Activated CD8-positive, alpha-beta memory T cell treated with anti-CD3 and anti-CD28 coated beads, Interleukin-2, amount 50 U/mL, for 4 hours (primary cell): ENCODE results near the gene MED25.

Source experiments
- DNase-seq: peaks from one replicate; pipeline ENCODE4 v3.0.0-alpha.2; 2020

Gene MED25

DNA sequence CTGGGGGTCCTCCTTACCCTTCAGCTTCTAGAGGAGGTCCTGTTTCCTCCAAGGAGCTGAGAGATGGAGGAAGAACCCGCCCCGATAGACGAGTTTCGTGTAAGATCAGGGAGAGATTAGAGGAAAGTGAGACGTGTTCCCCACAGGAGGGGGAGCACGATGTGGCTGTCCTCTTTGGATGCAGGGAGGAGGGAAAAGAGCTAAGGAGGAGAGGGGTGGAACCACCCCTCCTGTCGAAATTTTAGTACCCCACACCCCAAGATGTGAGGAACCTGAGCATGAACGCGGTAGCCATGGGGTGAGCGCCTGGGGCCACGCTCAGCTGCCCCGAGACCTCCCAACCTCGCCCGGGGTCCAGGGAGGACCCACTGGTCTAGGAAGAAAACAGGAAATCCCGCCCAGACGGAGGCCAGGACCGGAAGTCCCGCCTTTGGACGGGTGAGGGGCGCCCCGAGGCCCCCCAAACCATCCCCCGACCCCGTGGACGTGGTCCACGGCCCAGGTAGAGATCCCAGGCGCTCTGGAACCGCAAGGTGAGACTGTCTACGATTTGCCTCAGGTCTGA lies 57.9 kb downstream of the MED25 start:
- peak; percentile 64 for DNase-seq

DNA sequence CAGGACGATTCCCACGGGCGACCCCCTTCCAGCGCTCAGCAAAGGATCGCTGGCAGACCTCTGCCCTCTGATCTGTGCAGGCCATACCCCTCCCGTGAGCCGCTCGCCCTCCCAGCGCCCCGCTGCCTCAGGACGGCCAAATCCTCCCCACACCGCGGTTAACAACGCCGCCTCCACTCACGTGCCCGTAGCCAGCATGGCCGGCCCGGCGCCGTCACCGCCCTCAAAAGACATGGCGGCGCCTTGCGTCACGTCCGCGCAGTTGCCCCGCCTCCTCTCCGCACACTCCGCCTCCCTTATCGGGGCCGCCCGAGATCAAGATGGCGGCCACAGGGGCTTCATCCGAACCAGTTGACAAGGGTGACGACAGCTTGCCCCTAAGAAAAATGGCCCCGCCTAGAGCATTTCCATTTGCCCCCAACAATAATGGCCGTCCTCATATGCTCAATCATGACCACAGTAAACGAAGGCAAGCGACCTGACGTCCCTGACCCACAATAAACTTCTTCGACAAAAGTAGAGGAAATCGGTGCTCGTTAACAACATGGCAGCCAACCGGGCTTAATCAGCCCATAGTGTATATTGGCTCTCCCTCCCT lies 58.4 kb downstream of the MED25 start:
- peak; percentile 97 for DNase-seq

DNA sequence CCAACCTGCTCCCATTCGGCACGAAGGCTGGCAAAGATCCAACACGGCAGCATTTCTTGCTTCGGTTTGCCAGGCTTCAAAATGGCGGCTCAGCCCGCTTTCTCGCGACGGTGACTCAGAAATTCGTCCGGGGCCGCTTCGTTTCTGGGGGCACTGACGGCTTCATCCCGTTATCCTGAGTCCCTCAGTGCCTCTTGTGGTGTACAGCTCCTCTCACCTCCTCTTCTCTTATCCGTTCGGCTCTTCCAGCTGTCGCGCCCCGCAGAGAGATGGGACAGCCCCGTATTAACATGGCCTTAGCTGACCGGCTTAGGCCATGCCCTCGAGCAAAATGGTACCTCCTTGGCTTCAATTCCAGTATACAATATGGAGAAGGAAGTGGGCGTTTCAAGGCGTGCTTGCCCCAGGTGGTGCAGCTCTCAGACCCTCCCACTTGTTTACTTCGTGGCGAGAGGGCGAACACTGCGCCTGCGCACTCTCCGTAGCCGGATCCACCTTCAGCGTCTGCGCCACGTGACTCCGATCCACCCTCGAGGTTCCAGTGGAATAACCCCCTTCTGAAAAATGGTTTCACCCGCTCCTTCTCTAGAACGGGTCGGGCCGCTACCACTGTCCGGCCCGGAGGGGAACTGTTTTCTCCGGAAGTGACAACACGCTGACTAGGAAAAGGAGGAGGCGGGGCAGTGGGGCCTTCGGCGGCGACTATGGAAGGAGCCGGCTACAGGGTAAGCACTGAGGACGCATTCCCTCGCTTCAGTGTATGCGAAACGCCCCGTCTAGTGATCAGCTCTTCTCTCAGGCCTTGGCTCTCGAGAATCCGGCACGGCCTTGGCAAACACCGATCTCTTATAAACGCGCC lies 59.2 kb downstream of the MED25 start, which contains the start of the genes AKT1S1 and TBC1D17:
Gene AKT1S1 (minus strand): TSS at position 336 of the 859 bp plus-strand sequence. CDS start 4,060 bp downstream, outside the sequence.
Gene TBC1D17 (plus strand): TSS at position 683 of the 859 bp plus-strand sequence. CDS start 22 bp downstream, at position 705.
- peak; percentile 96 for DNase-seq

DNA sequence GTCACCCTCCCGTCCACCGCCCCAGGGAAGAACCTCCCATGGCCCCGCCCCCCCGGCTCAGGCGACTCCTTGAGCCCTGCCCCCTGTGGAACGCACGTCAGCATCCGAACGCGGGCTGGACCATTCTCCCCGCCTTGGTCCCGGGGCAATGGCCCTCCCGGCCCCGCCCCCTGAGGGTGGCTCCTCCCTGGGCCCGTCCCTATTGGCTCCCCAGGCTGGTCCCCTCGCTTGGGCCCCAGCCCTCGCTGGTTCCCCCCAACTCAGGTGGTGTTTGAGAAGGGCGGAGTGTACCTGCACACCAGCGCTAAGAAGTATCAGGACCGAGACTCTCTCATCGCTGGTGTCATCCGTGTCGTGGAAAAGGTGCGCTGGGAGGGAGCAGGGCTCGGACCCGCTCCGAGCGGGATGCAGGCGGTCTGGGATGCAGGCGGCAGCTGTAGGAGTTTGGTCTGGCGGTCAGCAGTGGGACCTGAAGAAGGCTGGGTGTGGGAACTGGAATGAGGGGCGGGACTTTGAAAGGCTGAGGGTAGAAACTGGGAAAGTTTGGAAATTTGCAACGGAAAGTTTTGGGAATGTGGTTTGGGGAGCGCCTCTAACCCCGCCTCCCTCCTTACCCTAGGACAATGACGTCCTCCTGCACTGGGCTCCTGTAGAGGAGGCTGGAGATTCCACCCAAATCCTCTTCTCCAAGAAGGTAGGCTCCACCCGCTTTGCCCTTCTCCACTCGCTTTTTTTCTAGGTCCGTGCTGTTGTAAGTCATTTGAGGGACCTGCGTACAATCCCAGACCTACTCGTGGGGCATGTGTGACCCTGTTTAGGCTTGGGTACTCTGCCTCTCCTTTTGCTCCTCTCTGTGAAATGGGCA lies 60.0 kb downstream of the MED25 start:
- DNase-seq, result peak; percentile 97

DNA sequence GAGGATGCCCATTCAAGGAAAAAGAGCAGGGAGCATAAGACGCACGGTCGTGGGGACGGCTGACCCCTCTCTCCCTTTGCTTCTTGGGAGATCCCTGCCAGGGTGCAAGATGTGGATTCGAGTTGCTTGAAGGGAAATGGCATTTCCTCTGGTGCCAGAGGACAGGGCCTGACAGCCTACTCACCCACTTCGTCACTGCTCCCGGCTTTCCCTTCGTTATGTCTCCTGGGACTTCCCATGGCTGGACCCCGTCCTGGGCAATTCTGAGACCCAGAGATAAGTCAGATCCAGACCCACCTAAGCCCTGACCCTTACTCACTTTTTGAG lies 60.6 kb downstream of the MED25 start:
- no peak for DNase-seq

DNA sequence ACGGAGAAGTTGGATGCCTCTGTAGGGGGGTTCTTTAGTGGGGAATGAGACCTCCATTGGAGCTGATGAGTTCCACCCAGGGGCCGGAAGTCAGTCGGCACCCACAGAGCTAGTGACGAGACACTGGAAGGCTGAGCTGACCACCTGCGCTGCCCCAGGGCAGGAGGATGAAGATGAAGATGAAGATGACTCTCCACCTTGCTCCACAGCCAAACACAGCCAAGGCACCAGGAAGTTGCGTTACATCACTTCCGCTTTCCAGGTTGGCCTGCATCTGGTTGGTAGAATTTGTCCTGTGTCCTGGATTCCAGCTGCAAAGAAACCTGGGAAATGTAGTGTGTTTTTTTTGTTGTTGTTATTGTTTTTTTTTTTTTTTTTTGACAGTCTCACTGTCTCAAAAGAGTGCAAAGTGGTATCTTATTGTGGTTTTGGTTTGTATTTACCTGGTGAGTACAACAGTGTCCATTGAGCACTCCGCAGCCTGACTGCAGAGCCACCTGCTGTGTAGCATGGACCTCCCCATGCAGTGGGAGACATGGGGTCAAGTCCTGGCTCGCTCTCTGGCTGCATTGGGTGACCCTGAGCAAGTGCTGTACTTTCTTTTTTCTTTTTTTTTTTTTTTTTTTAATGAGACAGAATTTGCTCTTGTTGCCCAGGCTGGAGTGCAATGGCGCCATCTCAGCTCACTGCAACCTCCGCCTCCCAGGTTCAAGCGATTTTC lies 61.3 kb downstream of the MED25 start:
- no peak for DNase-seq

DNA sequence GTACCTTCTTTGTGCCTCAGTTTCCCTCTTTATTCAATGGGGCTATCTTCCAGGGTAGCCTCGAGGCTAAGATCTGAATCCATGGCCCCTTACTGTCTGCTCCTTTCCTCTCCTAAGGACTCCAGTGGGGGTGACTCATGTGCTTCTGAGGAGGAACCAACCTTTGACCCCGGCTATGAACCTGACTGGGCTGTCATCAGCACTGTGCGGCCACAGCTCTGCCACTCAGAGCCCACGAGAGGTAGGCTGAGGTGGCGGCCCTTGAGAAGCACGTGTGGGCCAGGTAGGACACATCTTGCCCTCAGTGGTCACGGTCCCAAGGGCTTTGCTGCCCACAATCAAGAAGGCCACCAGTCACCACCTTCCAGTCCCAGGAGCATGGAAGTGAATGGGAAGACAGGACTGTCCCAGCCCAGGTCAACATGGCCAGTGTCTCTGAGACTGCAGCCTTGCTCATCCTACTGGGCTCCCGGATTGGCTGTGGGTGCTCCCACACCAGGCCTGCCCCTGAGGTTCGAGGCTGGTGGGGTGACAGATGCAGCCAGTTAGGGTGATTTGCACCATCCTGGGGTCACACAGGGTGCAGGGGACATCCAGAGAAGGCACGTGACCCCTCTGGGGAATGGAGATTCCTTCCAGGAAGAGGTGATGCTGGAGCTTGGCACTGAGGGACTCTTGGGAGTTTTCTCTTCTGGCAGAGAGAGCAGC lies 62.2 kb downstream of the MED25 start:
- DNase-seq, result no peak

DNA sequence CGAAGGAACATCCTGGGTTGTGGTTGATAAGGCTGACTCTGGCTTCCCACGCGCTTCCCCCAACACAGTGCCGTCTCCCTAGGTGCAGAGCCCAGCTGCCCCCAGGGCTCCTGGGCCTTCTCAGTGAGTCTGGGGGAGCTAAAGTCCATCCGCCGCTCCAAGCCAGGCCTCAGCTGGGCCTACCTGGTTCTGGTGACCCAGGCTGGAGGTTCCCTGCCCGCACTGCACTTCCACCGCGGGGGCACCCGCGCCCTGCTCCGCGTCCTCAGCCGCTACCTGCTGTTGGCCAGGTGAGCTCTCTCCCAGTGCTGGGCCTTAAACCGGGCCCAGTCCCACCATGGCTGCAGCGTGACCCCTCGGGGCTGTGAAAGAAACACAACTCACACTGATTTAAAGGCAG lies 63.1 kb downstream of the MED25 start:
- DNase-seq, result no peak

DNA sequence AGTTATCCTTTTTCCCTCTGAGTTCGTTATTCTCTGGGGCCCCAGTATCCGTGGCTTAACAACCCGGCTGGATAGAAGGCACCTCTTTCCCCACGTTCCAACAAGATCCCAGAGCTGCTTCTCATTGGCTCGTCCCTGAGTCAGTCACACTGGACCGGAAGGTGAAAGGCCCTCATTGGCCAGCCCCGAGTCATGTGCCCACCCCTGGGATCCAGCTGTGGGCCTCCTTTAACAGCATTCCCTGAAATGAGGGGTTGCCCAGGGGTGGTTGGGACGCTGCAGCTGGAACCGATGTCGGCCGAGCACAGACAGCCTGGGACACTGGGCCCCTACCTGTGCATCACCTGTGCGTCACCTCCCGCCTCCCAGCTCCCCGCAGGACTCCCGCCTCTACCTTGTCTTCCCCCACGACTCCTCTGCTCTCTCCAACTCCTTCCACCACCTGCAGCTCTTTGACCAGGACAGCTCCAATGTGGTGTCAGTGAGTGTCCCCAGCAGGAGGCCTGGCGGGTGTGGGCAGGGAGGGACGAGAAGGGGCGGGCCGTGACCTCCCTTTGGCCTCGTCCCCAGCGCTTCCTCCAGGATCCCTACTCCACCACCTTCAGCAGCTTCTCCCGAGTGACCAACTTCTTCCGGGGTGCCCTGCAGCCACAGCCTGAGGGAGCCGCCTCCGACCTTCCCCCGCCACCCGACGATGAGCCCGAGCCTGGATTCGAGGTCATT lies 63.7 kb downstream of the MED25 start:
- no peak for DNase-seq

DNA sequence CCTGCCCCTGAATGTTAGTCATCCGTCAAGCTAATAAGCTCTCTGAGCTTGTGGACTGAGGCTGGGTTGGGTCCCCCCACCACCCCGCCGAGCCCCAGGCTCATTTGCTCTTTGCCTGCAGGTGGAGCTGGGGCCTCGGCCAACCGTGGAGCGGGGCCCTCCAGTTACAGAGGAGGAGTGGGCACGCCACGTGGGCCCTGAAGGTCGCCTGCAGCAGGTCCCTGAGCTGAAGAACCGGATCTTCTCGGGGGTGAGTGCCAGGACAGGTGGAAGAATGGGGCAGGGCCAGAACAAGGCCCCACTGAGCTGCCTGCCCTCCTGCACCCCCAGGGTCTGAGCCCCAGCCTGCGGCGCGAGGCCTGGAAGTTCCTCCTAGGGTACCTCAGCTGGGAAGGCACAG lies 64.6 kb downstream of the MED25 start:
- DNase-seq, result no peak

DNA sequence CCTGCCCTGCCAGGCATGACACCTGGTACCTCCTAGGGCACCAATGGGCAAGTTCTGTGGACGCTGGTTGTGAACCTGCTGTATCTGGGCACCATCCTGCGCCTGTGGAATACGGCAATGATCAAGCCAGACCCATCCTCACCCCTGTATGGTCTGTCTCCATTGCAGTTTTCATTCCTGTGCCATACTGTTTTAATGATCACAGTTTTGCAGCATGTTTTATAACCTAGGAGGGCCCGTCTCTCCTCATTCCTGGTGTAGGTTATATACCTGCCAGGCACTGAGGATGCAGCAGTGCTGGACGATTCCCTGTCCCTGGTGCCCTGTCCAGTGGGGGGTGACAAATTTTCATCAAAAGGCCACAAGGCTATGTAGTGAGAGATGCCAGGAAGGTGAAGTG lies 65.0 kb downstream of the MED25 start:
- DNase-seq, result no peak

DNA sequence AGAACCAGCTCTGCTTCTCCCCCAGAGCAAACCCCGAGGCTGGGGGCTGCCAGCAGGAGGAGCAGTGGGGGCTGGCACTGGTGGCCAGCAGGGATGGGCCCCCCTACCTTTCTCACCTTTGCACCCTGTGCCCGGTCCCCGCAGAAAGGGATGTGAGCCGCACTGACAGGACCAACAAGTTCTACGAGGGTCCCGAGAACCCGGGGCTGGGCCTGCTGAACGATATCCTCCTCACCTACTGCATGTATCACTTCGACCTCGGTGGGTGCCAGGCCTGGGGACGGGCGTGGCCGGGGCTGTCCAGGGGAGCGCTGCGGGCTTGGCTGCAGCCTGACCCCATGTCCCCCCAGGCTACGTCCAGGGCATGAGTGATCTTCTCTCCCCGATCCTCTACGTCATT lies 66.0 kb downstream of the MED25 start:
- DNase-seq, result no peak

DNA sequence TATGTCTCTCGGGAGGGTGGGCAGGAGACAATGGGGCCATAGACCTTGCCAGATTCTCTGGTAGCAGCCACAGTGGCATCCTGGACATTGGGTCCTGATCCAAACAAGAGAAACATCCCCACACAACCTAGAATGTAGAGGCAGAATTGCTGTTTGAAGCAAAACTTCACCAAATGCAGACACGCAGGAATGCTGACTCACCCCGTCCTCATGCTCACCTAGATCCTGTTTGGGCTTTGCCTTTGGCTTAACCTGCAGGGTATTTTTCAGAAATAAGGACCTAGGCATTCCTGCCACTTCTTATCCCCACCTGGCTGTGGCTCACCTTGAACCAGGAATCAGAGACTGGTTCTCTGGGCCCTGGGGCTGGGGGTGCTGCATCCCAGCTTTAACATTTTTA lies 66.7 kb downstream of the MED25 start:
- DNase-seq, result no peak
